DMS53 (cell line): Measurements from ENCODE around the gene C14orf119.

Experiments used
- DNase-seq: peaks from one replicate; lab custom pipeline; 2025; lab: John Stamatoyannopoulos, UW

Gene C14orf119, protein sequence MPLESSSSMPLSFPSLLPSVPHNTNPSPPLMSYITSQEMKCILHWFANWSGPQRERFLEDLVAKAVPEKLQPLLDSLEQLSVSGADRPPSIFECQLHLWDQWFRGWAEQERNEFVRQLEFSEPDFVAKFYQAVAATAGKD

GRCh38 chr14:23095196-23096108 lies at the start of gene C14orf119:
C14orf119 (plus strand) TSS chr14:23095505; CDS start chr14:23097659, 2,154 bp downstream.
- no peak for DNase-seq

DNA sequence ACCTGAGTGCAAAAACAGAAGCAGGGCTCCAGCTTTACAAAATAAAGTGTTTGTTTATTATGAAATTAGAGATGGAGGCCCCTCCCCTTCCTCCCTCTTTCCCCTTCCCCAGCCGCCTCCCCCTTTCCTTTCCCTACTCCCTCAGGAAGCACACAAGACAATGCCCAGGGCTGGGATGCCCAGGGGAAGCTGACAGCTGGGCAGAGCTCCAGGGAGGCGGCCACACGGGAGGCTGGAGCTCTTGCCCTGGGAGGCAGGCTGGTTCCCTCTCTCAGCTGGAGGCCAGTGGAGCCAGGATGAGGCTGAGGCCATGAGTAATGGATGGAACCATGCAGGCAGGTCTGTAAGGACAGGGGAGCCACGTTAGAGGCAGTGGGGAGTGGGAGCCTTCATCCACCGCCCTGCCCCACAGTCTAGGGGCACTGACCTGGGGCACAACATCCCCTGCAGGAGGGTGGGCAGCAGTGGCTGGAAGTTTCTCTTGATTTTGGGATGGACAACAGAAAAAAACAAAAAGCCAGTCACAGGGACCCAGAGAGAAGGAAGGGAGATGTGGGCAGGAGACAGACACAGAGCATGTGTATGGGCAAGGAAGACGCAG lies 48.2 kb upstream of the C14orf119 start:
- no peak for DNase-seq

DNA sequence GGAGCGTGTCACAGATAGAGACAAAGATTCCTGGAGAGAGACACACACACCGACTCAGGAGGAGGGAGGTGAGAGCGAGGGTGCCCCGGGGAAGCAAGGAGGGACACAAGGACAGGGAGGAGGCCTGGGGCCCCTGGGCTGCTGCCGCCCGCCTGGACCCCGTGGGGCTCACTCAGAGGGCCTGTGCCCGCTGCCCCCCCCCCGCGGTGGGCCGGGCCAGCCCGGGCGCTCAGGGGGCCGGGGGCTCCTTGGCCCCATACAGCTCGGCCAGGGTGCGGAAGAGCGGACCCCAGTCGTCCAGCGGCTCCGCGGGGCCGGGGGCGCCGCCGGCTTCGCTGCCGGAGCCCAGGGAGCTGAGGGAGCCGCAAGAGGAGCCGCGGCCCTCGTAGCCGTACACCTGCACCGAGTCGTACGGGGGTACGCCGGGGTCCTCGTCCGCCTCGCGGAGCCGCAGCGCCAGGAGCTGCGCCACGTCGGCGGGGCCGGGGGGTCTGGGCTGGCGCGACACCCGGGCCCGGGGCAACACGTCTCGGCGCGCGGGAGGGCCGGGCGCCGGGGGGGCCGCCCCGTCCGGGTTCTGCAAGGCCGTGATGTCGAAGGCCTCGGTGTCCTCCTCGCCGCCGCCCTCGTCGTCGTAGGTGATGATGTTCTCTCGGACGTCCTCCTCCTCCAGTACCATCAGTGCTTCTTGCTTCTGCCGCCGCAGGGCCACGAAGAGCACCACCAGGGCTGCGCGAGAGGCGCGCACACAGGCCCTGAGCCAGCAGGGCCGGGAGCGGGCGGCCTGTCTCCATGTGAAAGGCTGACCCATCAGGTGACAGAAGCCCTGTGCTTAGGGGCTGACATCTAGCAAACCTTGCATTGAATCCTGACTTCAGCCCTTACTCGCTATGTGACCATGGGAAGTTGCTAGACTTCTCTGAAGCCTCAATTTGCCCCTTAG lies 47.3 kb upstream of the C14orf119 start:
- no peak for DNase-seq

DNA sequence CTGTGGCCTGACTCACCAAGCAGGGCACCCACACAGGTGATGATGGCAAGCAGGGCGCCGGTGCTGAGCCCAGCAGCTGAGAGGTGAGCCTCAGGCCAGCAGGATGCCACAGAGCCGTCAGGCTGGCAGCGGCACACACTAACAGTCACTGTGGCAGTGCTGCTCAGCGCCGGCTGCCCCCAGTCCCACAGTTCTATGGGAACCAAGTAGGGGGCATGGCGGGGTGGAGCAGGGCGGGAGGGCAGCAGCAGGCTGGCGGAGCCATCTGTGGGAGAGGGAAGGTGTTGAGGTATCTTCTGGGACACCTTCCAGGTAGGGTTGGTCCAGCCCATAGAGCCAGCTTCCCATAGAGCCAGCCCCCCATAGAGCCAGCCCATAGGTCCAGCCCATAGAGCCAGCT lies 46.3 kb upstream of the C14orf119 start:
- no peak for DNase-seq

DNA sequence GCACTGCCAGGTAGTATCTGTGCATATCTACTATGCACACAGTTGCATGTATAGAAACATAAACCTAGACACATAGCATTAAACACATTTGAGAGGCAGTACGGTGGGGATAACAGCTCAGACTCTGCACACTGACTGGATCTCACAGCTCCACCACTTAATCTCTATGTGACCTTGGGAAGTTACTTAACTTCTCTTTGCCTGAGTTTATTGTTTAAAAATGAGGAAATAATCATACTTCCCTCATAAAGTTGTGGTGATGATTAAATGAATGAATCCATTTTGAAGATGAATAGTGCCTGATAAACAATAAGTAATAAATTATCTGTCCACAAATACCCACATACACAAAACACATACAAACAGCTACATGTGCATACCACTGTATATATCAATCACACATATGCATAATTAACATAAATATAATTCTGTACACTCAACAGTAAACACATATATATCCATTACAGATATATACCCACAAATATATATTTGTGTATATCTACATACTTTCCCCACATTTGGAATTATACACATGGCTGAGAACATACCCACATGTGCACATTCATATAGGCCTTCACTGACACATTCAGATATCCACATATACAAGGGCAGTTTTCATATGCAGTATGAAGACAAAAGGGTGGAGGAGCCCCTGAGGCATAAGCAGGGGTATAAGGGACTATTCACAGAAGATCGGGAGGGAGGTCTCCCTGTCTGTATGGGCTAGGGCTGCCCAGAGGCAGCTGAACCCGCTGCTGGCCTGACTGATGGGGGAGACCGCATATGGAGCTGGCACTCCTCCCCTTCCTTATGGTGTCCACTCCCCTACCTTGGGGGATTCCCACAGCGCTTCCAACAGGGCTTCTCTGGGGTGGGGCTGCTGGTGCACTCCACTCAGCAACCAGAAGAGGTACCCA lies 43.9 kb upstream of the C14orf119 start:
- no peak for DNase-seq

DNA sequence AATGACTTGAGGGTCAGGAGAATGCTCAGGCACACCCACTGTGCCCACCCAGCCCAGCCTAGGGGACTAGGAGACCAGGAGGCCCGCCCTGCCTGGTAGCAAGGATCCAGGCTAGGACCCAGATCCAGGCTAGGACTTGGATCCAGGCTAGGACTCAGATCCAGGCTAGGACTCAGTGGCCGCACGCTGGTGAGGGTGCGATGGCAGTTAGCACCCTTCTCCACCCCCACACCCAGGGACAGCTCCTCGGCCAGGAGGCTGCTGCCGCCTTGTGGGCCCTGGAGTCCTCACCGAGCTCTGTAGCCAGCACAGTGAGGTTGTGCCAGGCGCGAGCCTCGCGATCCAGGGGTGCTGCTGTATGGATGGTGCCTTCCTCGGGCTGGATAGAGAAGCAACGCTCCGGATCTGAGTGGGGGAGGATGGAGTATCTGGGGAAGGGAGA lies 43.1 kb upstream of the C14orf119 start:
- no peak for DNase-seq

- no peak for DNase-seq
These were observed 42.6 kb upstream of the C14orf119 start for GRCh38 chr14:23052671-23053070.

DNA sequence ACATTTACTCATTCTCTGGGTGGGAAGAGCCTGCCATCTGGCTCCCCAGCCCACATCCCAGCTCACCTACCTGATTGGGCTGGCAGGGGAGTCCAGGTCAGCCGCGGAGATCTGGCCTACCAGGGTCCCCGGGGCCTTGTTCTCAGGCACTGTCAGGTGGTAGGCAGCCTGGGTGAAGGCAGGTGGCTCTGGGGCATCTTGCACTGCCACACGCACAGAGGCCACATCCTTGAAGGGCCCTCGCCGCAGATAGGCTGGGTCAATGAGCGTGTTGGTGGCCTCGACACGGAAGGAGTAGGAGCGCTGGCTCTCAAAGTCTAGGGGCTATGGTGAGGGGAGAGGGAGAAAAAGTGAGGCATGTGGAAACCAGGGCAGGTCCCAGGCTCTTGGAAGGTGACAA lies 41.9 kb upstream of the C14orf119 start:
- no peak for DNase-seq

GRCh38 chr14:23054000-23054811 lies 41.1 kb upstream of the C14orf119 start:
- DNase-seq, result no peak

GRCh38 chr14:23055147-23055550 lies 40.2 kb upstream of the C14orf119 start:
- no peak for DNase-seq

GRCh38 chr14:23055621-23056144 lies 39.6 kb upstream of the C14orf119 start:
- no peak for DNase-seq

DNA sequence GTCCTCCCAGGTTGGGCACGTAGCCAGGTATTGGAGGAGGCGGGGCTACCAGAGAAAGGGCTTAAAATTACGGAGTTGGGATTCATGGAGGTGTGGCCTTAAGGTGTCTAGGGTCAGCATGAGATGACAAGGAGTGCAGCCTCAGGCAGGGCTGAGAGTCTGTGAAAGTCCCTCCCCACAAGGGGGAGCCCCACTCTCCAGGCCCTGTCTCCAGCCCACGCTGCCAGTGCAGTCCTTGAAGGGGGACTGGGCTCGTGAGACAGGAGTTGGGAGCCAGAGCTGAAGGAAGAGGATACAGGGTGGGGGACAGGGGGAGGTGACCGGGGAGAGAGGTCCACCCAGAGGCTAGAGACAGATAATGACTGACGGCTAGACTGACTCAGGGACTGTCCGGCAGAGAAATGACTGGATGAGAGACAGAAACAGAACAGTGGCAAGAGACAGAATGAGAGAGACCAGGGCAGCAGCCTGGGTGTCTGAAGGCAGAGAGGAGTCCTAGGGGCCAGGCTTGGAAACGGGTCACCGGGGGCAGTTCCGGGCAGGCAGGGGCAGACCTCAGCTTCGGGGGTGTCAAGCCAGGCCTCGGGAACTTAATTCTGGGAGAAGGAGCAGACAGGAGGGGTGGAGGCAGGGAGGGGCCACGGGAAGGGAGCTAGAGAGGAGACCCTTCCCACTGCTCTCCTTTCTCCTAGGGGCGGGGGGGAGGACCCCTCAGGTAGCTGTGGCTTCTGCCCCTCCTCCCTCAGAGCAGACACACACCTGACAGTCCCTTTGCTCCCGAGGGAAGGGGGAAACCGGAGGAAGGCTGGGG lies 39.0 kb upstream of the C14orf119 start:
- DNase-seq, result no peak

DNA sequence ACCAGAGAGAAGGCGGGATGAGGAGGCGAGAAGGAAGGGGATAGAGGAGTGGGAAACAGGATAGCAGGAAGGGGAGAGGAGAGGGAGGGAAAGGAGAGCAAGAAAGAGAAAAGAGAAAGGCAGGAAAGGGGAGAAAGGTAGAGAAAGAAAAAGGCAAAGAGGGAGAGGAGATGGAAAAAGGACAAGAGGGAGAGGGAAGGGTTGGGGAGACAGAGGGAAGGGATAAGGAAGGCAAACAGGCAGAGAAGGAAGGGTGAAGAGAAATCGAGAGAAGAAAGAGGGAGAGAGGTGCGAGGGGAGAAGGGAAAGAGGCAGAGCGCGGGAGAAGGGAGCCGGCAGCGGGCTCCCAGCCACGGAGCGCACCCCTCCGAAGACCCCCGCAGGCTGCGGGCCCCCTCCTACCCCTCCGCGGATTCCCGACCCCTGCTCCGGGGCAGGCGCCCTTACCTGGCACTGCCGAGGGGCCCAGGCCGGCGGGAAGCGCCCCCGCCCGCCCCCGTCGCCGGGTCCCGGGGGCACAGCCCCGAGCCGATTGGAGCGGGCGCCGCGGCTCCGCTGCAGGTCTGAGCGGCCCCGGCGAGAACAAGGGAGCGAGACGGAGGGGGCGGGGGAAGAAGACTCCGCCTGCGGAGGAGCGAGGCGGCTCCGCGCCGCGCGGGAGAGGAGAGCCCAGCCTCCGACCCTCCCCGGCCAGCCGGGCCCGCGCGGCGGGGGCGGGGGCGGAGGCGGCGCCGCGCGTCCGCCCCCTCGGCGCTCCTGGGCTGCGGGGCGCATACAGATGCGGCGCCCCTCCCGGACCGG lies 38.1 kb upstream of the C14orf119 start, which contains the start of gene CDH24:
CDH24 (minus strand) TSS at position 565 of the 801 bp plus-strand sequence. CDS start 1,787 bp downstream, outside the sequence.
- no peak for DNase-seq

- no peak for DNase-seq
These were observed 37.3 kb upstream of the C14orf119 start for GRCh38 chr14:23057757-23058653.

GRCh38 chr14:23058654-23059504 lies 36.4 kb upstream of the C14orf119 start:
- no peak for DNase-seq
